A673 (cell line): ENCODE data around the gene CAPN8. TPM values are rescaled to one million over a fixed set of nuclear protein-coding genes. Genes with fewer than 3 reads are reported as not detected.

Experiments
- BruUV-seq: library from RNA; stranded (reverse); fragments of 400-500 nt; replicated peaks from 2 replicates; lab custom pipeline; 2021; lab: Mats Ljungman, UMichigan
- CTCF ChIA-PET: fragments of 300-600 bp; sonication (Branson Sonifier 250); formaldehyde crosslinking; loops from one replicate; lab custom pipeline; 2022; ENCODE audit warnings: antibody characterized with exemption; lab: Charles Lee
- POLR2A ChIA-PET: fragments of 300-600 bp; sonication (Branson Sonifier 250); formaldehyde crosslinking; loops from one replicate; lab custom pipeline; 2022; ENCODE audit warnings: antibody characterized with exemption; ENCODE audit not compliant: low non-redundant PET; lab: Charles Lee
- DNase-seq: peaks from one replicate; pipeline ENCODE4 v3.0.0-alpha.2; 2015; ENCODE audit warnings: low spot score
- H3K27ac ChIP-seq: fragments of 200-600 bp; sonication (generic); 2 replicates; pipeline ENCODE4 v1.5.1; 2016; ENCODE audit warnings: mixed run types, low read depth, mild to moderate bottlenecking, mixed read lengths, antibody characterized with exemption, low read length; ENCODE audit not compliant: poor library complexity, severe bottlenecking
- H3K27me3 ChIP-seq: fragments of 200-600 bp; sonication (generic); replicated peaks from 2 replicates; pipeline ENCODE4 v1.6.1; 2017; ENCODE audit warnings: mixed run types, low read depth, mild to moderate bottlenecking, mixed read lengths, antibody characterized with exemption, low read length; ENCODE audit not compliant: insufficient read depth, poor library complexity
- H3K36me3 ChIP-seq: fragments of 200-600 bp; sonication (generic); 2 replicates; pipeline ENCODE4 v1.6.1; 2016; ENCODE audit warnings: mixed run types, mild to moderate bottlenecking, mixed read lengths, antibody characterized with exemption, low read length; ENCODE audit not compliant: insufficient read depth, poor library complexity, severe bottlenecking
- H3K4me1 ChIP-seq: fragments of 200-600 bp; sonication (generic); 2 replicates; pipeline ENCODE4 v1.6.1; 2017; ENCODE audit warnings: mixed run types, mild to moderate bottlenecking, mixed read lengths, antibody characterized with exemption, low read length; ENCODE audit not compliant: insufficient read depth, poor library complexity, severe bottlenecking
- H3K4me3 ChIP-seq: fragments of 200-600 bp; sonication (generic); 2 replicates; pipeline ENCODE4 v1.5.1; 2016; ENCODE audit warnings: low read depth, mixed run types, mild to moderate bottlenecking, mixed read lengths, low read length; ENCODE audit not compliant: poor library complexity, severe bottlenecking
- H3K9me3 ChIP-seq: fragments of 200-600 bp; sonication (generic); 2 replicates; pipeline ENCODE4 v1.6.1; 2016; ENCODE audit warnings: mixed run types, low read depth, mild to moderate bottlenecking, mixed read lengths, antibody characterized with exemption, low read length; ENCODE audit not compliant: poor library complexity, severe bottlenecking
- CTCF ChIP-seq: fragments of 300-800, 200-600 bp; sonication (generic); conservative IDR thresholded peaks from 2 replicates; pipeline ENCODE4 v1.5.1; 2017; ENCODE audit warnings: low read depth, mild to moderate bottlenecking, antibody characterized with exemption, low read length, moderate library complexity, mixed read lengths
- EZH2 ChIP-seq: fragments of 200-600 bp; sonication (generic); IDR thresholded peaks from 2 replicates; pipeline ENCODE4 v1.6.1; 2017; ENCODE audit warnings: borderline replicate concordance, low read depth, mild to moderate bottlenecking, mixed read lengths, antibody characterized with exemption, low read length; ENCODE audit not compliant: poor library complexity, severe bottlenecking
- intact Hi-C: fragments of 100-400 bp; cut with micrococcal nuclease; formaldehyde crosslinking; loops from one replicate; pipeline ENCODE4 v1.10.0; 2022; ENCODE audit not compliant: unreplicated experiment
- total RNA-seq: library from RNA; stranded (reverse); gene quantifications from 2 replicates; pipeline ENCODE4 v1.2.3, GENCODE V29; 2021

The CAPN8 gene
- total RNA-seq, 1 experiment from 2014 or later, result not detected

DNA sequence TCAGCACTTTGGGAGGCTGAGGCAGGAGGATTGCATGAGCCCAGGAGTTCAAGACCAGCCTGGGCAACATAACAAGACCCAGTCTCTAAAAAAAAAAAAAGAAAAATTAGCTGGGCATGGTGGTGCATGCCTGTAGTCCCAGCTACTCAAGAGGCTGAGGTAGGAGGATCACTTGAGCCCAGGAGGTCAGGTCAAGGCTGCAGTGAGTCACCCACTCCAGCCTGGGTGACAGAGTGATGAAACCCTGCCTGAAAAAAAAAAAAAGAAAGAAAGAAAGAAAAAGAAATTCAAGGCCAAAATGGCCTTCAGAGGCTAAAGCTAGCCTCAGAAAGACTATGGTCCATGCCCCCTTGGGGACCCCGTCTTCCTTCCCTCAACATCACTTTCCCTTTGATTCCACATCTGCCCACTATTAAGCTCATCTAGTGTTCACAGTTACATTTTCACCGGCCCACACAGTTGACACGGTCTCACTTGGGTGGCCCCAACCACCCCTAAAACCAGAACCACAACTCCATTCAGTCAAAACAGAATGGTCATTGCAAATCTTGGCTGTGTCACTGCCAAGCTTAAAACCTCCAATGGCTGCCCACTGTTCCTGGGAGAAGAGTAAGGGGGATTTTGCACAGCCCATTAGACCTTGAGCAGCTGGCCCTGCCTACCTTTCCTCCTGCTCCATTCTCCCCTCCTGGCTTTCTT is 2.1 kb upstream of the CAPN8 start:
- DNase-seq, result no peak
- TF ChIP-seq EZH2 (no peak), CTCF (no peak)
- no peak overlapping the region for H3K27ac ChIP-seq
- ChIA-PET CTCF (no interaction called here), POLR2A (interaction anchor here (0.6 kb wide), 1 partner anchor 58 kb away, joined by 3 read pairs; no protein-coding TSS in a partner anchor)
- no peak overlapping the region for H3K4me3 ChIP-seq
- no peaks in the 10 kb centered on the region for H3K36me3 ChIP-seq
- no peaks in the 10 kb centered on the region for H3K27me3 ChIP-seq
- no TSS peak for BruUV-seq
- intact Hi-C loops, result no loop called here
- H3K4me1 ChIP-seq, result no peaks in the 10 kb centered on the region
- no peaks in the 10 kb centered on the region for H3K9me3 ChIP-seq

GRCh38 chr1:223664106-223664505 is 1.4 kb downstream of the CAPN8 start:
- Histone ChIP-seq H3K27ac (no peak overlapping the region), H3K9me3 (no peaks in the 10 kb centered on the region), H3K4me1 (no peaks in the 10 kb centered on the region), H3K4me3 (no peak overlapping the region), H3K36me3 (no peaks in the 10 kb centered on the region), H3K27me3 (peaks cover 8% of the 10 kb centered on the region)
- intact Hi-C loops, result no loop called here
- no peak for DNase-seq
- CTCF ChIA-PET, result no interaction called here
- BruUV-seq, result no TSS peak
- POLR2A ChIA-PET, result no interaction called here
- TF ChIP-seq CTCF, result no peak
- no peak for TF ChIP-seq EZH2

GRCh38 chr1:223662943-223663342 is 2.6 kb downstream of the CAPN8 start:
- no TSS peak for BruUV-seq
- Histone ChIP-seq H3K4me1 (no peaks in the 10 kb centered on the region), H3K4me3 (no peak overlapping the region), H3K27me3 (peaks cover 8% of the 10 kb centered on the region), H3K36me3 (no peaks in the 10 kb centered on the region), H3K9me3 (no peaks in the 10 kb centered on the region), H3K27ac (no peak overlapping the region)
- DNase-seq, result no peak
- POLR2A ChIA-PET, result no interaction called here
- CTCF ChIA-PET, result no interaction called here
- TF ChIP-seq EZH2 (no peak), CTCF (no peak)
- intact Hi-C loops, result no loop called here
